ENCODE measurements around the gene WDR6.

- peak in 1 of 7 experiments; percentile 15 for TF ChIP-seq CTCF (IDR thresholded peaks at IDR 0.05)
- TF ChIP-seq EP300 (IDR thresholded peaks at IDR 0.05), result no peak
Observed at GRCh38 chr3:49028673-49029562, 21.7 kb downstream of the WDR6 start, which contains the start of gene IMPDH2.

All from stomach (tissue), 4 donors.